Measurements from ENCODE around the gene IL9.

DNA sequence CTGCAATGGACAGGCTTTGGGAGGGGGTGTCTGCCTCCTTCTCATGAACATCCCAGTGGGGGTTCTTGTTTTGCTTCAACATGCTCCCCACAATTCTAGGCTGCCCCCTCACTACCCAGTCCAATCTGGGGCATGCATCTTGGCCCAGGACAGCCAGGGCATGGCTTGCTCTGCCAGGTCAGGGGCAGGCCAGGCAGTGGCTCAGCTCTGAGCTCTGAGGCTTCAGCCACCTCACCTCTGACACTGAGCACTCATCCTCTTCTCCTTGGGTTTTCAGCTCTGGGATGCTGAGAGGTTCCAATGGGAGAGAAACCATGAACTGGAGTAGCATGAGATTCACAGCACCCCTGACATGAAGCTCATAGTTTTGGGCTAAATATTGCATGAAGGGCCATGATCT is 49.3 kb downstream of the IL9 start:
- TF ChIP-seq EZH2 (IDR thresholded peaks at IDR 0.05; ENCODE audit: low read length, missing control alignments) = no peak
- TF ChIP-seq CTCF (conservative IDR thresholded peaks at IDR 0.05 in 1 of 2, IDR thresholded peaks at IDR 0.05 in 1 of 2; ENCODE audit: low read depth in 1 of 2, low read length in 2 of 2) = no peak

All from fibroblast of lung (primary cell).